IPS-18a (cell line): ENCODE measurements around the gene RPL12.

Source experiments
- H3K27ac ChIP-seq: one replicate; pipeline ENCODE4 v1.5.1; 2013; ENCODE audit warnings: low read length
- H3K27me3 ChIP-seq: one replicate; pipeline ENCODE4 v1.6.1; 2013; ENCODE audit warnings: mild to moderate bottlenecking, low read length; ENCODE audit not compliant: control insufficient read depth, insufficient read depth
- H3K36me3 ChIP-seq: one replicate; pipeline ENCODE4 v1.6.1; 2013; ENCODE audit warnings: low read depth, low read length; ENCODE audit not compliant: control insufficient read depth
- H3K4me1 ChIP-seq: one replicate; pipeline ENCODE4 v1.6.1; 2013; ENCODE audit warnings: low read depth, low read length; ENCODE audit not compliant: control insufficient read depth
- H3K4me3 ChIP-seq: one replicate; pipeline ENCODE4 v1.5.1; 2013; ENCODE audit warnings: low read length
- H3K9ac ChIP-seq: one replicate; pipeline ENCODE4 v1.6.1; 2013; ENCODE audit warnings: mild to moderate bottlenecking, low read length, moderate library complexity
- H3K9me3 ChIP-seq: one replicate; pipeline ENCODE4 v1.6.1; 2013; ENCODE audit warnings: low read depth, low read length; ENCODE audit not compliant: control insufficient read depth

RPL12 gene

DNA sequence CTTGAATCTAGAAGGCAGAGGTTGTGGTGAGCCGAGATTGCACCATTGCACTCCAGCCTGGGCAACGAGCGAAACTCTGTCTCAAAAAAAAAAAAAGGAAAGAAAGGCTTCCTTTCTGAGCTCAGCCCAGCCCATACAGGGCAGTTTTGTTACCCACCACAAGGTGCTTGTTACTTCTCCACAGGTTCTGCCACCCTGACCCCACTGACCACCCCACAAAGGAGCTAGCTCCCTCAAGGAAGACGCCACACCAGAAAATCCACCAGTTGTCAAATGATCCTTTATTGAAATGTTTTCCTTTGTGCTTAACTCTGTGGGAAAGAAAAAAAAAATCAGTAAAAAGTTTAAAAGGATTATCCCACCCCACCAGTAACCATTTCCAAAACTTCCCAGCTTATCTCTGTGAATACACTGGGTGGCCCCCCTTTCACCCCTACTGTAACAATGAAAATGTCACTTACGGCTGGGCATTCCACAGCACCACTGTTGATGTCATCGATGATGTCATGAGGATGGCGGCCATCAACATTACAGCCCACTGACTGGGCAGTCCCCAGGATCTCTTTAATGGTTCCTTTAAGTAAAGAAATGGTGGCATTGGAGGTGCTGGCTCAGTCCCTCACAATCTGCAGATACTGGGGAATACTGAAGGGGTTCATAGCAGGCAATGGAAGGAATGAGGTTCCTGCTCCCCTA, 3.6 kb downstream of the RPL12 start:
- no peaks in the 10 kb centered on the region for H3K9me3 ChIP-seq
- no peak overlapping the region for H3K27ac ChIP-seq
- H3K9ac ChIP-seq: no peak overlapping the region
- no peak overlapping the region for H3K4me3 ChIP-seq
- H3K4me1 ChIP-seq: no peaks in the 10 kb centered on the region
- H3K36me3 ChIP-seq: peaks cover 57% of the 10 kb centered on the region
- H3K27me3 ChIP-seq: no peaks in the 10 kb centered on the region

DNA sequence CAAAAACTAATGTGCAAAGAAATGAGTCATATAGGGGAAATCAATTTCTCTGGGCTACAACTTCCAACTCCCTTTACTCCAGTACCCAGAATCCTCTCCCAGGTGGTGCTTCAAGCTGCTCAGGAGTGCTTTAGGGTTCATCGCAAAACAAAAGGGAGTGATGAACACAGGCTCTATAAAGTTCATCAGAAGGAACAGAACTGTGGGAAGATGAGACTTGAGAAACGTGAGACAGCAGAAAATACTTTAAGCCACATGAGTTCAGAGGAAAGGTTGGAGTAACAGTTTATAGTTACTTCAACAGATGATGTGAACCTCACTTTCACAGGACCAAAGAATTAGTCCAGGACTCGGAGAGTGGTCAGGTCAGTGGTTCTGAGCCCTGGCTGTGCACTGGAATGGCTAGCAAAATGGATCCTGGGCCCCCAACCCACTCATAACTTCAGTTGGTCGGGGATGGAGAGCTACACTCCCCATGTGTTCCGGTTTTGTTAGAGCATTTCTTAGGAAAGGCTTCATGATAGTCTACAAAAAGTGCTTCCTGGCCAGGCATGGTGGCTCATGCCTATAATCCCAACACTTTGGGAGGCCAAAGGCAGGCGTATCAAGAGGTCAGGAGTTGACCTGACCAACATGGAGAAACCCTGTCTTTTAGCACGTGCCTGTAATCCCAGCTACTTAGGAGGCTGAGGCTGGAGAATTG, 4.3 kb downstream of the RPL12 start:
- H3K4me1 ChIP-seq: no peaks in the 10 kb centered on the region
- H3K27ac ChIP-seq: no peak overlapping the region
- H3K27me3 ChIP-seq: no peaks in the 10 kb centered on the region
- no peak overlapping the region for H3K9ac ChIP-seq
- peaks cover 59% of the 10 kb centered on the region for H3K36me3 ChIP-seq
- H3K4me3 ChIP-seq: no peak overlapping the region
- H3K9me3 ChIP-seq: no peaks in the 10 kb centered on the region

DNA sequence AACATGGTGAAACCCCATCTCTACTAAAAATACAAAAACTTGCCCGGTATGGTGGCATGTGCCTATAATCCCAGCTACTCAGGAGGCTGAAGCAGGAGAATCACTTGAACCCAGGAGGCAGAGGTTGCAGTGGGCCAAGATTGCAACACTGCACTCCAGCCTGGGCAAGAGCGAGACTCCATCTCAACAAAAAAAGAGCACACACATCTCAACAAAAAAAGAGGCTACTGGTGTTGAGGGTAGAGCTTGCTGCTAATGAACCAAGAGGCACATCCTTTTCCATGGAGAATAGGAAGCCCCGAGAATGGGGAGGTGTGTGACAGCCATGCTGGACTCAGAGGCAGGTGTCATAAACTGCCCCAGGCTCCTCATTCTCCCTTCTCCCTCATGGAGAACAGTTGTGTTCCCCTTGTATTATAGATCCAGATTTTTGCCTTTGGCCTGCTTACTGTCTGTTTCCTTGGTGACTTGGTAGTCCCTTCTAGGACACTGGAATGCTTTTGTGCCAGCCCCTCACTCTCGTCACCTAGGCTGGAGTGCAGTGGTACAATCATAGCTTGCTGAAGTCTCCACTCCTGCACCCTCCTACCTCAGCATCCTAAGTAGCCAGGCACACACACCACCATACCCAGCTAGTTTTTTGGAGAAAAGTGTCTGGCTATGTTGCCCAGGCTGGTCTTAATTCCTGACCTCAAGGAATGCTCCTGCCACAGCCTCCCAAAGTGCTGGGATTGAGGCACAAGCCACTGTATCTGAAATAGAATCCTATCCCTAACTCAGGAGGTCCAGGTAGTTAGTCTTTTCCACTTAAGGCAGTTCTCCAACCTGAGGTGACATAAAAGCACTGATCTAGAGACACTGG, 5.1 kb downstream of the RPL12 start:
- Histone ChIP-seq H3K4me1 (no peaks in the 10 kb centered on the region), H3K27me3 (no peaks in the 10 kb centered on the region), H3K9ac (no peak overlapping the region), H3K9me3 (no peaks in the 10 kb centered on the region), H3K27ac (no peak overlapping the region), H3K4me3 (no peak overlapping the region), H3K36me3 (peaks cover 63% of the 10 kb centered on the region)

DNA sequence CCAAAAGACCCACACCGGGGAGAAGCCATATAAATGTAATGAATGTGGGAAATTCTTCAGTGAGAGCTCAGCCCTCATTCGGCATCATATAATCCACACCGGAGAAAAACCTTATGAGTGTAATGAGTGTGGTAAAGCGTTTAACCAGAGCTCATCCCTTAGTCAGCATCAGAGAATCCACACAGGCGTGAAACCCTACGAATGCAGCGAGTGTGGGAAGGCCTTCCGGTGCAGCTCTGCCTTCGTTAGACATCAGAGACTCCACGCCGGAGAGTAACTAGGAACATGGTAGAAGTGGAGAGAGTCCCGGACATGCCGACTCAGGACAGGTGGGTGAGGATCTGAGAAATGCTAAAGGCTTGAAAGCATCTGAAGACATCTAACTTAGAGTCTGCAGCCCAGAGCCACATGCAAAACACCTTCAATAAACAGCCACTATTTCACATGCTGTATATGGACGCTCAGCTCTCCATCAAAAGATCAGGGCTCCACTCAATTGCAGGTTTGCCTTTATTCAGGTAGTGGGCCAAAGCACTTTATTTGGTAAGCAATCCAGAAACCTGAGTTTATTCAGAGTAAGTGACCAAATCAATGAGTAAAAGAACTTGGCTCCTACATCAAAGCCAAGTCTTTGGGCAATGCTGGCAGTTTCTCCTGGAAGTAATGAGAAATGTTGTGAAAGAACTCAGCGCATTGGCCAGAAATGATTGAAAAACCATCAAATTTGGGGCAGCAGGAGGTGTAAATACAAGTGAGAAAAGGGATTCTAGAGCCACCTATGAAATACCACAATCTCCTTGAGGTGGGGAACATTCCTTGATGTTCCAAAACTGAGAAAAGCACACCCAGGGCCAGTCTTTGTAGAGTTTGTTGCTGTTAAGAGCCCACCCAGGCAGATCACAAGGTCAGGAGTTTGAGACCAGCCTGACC, 6.0 kb downstream of the RPL12 start:
- Histone ChIP-seq H3K9me3 (no peaks in the 10 kb centered on the region), H3K4me1 (no peaks in the 10 kb centered on the region), H3K9ac (no peak overlapping the region), H3K36me3 (peaks cover 67% of the 10 kb centered on the region), H3K27me3 (no peaks in the 10 kb centered on the region), H3K27ac (no peak overlapping the region), H3K4me3 (no peak overlapping the region)

DNA sequence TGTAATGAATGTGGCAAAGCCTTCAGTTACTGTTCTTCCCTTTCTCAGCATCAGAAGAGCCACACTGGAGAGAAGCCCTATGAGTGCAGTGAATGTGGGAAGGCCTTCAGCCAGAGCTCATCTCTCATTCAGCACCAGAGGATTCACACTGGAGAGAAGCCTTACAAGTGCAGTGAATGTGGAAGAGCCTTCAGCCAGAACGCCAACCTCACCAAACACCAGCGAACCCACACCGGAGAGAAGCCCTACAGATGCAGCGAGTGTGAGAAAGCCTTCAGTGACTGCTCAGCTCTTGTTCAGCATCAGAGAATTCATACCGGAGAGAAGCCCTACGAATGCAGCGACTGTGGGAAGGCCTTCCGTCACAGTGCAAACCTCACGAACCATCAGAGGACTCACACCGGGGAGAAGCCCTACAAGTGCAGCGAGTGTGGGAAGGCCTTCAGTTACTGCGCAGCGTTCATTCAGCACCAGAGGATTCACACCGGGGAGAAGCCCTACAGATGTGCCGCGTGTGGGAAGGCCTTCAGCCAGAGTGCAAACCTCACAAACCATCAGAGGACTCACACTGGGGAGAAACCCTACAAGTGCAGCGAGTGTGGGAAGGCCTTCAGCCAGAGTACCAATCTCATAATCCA, 6.8 kb downstream of the RPL12 start:
- Histone ChIP-seq H3K9ac (no peak overlapping the region), H3K27me3 (no peaks in the 10 kb centered on the region), H3K9me3 (no peaks in the 10 kb centered on the region), H3K27ac (no peak overlapping the region), H3K36me3 (peaks cover 62% of the 10 kb centered on the region), H3K4me1 (no peaks in the 10 kb centered on the region), H3K4me3 (no peak overlapping the region)

DNA sequence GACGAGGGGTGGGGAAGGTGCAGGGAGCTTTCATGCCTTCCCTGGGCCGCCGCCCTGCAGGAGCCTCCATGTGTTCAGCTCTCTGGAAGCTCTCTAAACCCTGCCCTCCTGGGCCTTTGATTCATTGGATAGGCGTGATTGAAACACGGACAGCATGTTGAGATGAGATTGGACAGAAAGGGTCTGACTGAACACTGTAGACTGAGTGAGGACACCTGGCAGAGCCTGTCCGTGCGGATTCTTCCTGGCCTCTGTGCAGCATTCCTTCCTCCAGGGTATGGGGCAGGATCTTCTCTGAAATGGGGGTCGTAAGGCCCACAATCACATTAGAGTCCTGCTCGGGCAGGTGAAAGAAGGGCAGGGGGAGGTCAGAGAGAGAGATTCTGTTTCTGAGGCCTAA, 12.8 kb downstream of the RPL12 start:
- Histone ChIP-seq H3K9ac (no peak overlapping the region), H3K4me3 (no peak overlapping the region), H3K4me1 (no peaks in the 10 kb centered on the region), H3K27ac (no peak overlapping the region), H3K9me3 (no peaks in the 10 kb centered on the region), H3K36me3 (peaks cover 65% of the 10 kb centered on the region), H3K27me3 (no peaks in the 10 kb centered on the region)

DNA sequence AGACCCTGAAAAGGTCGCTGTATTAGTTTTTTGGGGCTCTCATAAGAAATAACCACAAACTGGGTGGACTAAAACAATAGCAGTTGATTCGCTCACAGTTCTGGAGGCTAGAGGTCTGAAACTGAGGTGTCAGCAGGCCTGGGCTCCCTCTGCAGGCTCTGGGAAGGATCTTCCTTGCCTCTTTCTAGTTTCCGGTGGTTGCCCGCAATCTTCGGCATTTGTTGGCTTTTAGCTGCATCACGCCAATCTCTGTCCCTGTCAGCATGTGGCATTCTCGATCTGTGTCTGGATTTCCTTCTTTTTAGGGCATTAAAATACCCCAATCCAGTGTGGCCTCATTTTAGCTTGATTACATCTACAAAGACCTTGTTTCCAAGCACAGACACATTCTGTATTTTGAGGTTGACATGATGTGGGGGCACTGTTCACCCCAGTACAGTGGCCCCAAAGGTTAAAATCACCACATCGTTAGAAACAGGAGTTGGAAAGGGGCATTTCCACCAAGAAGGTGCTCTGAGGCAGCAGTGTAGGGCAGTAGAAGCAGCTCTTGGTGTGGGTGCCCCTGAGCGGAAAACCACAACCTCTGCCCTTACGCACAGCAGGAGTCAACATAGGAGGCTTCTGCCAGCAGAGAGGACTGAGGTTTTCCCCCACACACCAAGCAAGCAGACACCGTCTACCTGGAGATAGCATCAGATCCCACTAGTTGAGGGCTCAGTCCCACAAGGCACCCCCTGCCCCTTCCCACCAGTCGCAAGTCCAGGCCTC, 13.5 kb downstream of the RPL12 start:
- no peaks in the 10 kb centered on the region for H3K4me1 ChIP-seq
- peaks cover 67% of the 10 kb centered on the region for H3K36me3 ChIP-seq
- H3K27ac ChIP-seq: no peak overlapping the region

DNA sequence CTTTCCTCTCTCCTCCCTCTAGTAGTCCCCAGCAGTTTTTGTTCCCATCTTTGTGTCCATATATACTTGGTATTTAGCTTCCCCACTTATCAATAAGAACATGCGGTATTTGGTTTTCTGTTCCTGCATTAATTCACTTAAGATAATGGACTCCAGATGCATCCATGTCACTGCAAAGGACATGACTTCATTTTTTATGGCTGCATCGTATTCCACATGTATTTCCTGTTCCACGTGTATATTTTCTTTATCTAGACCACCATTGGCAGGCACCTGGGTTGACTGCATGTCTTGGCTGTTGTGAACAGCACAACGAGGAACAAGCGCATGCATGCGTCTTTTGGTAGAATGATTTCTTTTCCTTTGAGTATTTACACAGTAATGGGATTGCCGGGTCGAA, 20.8 kb downstream of the RPL12 start:
- no peak overlapping the region for H3K4me3 ChIP-seq
- H3K9me3 ChIP-seq: no peaks in the 10 kb centered on the region
- no peaks in the 10 kb centered on the region for H3K27me3 ChIP-seq
- no peaks in the 10 kb centered on the region for H3K4me1 ChIP-seq
- peaks cover 40% of the 10 kb centered on the region for H3K36me3 ChIP-seq
- no peak overlapping the region for H3K9ac ChIP-seq
- no peak overlapping the region for H3K27ac ChIP-seq

More for the DNA sequence above, 13.5 kb downstream of the RPL12 start:
- no peak overlapping the region for H3K4me3 ChIP-seq
- H3K9me3 ChIP-seq: no peaks in the 10 kb centered on the region
- H3K9ac ChIP-seq: no peak overlapping the region
- H3K27me3 ChIP-seq: no peaks in the 10 kb centered on the region

DNA sequence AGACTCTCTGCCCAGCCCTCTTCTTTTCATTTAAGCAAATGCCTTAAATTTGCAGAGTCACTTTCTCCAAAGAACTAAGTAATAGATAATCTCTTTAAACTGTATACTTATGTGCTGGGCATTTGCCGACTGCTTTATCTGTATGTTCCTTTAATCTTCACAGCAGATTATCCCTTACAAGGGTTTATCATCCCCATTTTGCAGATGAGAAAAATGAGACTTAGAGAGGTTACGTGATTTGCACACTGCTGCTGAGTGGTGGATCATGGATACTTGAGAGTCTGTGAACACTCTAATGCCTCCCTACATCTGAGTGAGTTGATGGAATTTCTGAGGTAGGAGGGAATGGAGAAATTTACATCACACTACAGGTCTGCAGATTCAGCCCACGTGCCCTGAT, 22.9 kb downstream of the RPL12 start:
- Histone ChIP-seq H3K9ac (no peak overlapping the region), H3K27me3 (no peaks in the 10 kb centered on the region), H3K4me1 (peaks cover 4% of the 10 kb centered on the region), H3K36me3 (peaks cover 22% of the 10 kb centered on the region), H3K9me3 (no peaks in the 10 kb centered on the region), H3K4me3 (no peak overlapping the region), H3K27ac (no peak overlapping the region)

DNA sequence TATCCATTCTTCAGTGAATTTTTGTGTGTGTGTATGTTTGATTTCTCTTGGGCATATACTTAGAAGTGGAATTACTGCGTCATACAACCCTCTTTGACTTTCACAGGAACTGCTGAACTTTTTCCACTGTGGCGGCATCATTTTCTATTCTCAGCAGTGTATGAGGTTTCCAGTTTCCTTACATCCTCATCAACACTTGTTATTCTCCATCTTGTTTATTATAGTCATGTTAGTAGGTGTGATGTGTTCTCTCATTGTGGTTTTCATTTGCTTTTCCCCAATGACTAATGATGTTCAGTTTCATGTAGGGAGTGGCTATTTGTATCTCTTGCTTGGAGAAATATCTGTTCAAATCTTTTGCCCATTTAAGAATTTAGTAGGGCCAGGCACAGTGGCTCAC, 24.4 kb downstream of the RPL12 start:
- Histone ChIP-seq H3K9me3 (no peaks in the 10 kb centered on the region), H3K9ac (no peak overlapping the region), H3K27ac (no peak overlapping the region), H3K36me3 (peaks cover 17% of the 10 kb centered on the region), H3K4me3 (no peak overlapping the region), H3K27me3 (no peaks in the 10 kb centered on the region), H3K4me1 (peaks cover 4% of the 10 kb centered on the region)
